MCF 10A (cell line): Measurements from ENCODE around the gene PTPN21. TPM values are rescaled to one million over a fixed set of nuclear protein-coding genes. Genes with fewer than 3 reads are reported as not detected.
A peak's percentile ranks its signal among the peaks of the same experiment; 100 is the strongest.

Experiments used
- BruUV-seq: library from RNA; stranded (reverse); fragments of 400-500 nt; replicated peaks from 2 replicates; lab custom pipeline; 2021; lab: Mats Ljungman, UMichigan
- CTCF ChIA-PET: fragments of 300-600 bp; sonication (Branson Sonifier 250); formaldehyde crosslinking; extraction: SDS; loops from one replicate; lab custom pipeline; 2021; ENCODE audit warnings: antibody characterized with exemption, inconsistent platforms; lab: Yijun Ruan, JAX
- POLR2A ChIA-PET: fragments of 300-600, 350-650 bp; sonication (Branson Sonifier 250); formaldehyde crosslinking; extraction: SDS; loops from one replicate; lab custom pipeline; 2020; ENCODE audit warnings: antibody characterized with exemption, inconsistent platforms; lab: Yijun Ruan, JAX
- DNase-seq: peaks from one replicate; pipeline ENCODE4 v3.0.0-alpha.2; 2018; ENCODE audit not compliant: unreplicated experiment
- H3K27ac Mint-ChIP-seq: one replicate; pipeline ENCODE4 v1.8.0; 2022; ENCODE audit warnings: mild to moderate bottlenecking, low read depth, mixed read lengths; ENCODE audit not compliant: unreplicated experiment
- H3K27me3 Mint-ChIP-seq: one replicate; pipeline ENCODE4 v1.8.0; 2022; ENCODE audit warnings: mixed read lengths; ENCODE audit not compliant: insufficient read depth, unreplicated experiment
- H3K36me3 Mint-ChIP-seq: one replicate; pipeline ENCODE4 v1.8.0; 2022; ENCODE audit warnings: mild to moderate bottlenecking, moderate library complexity, mixed read lengths; ENCODE audit not compliant: insufficient read depth, unreplicated experiment
- H3K4me1 Mint-ChIP-seq: one replicate; pipeline ENCODE4 v1.8.0; 2022; ENCODE audit warnings: mixed read lengths; ENCODE audit not compliant: insufficient read depth, unreplicated experiment
- H3K4me3 Mint-ChIP-seq: one replicate; pipeline ENCODE4 v1.8.0; 2022; ENCODE audit warnings: mild to moderate bottlenecking, moderate library complexity, mixed read lengths; ENCODE audit not compliant: unreplicated experiment
- H3K9me3 Mint-ChIP-seq: one replicate; pipeline ENCODE4 v1.8.0; 2022; ENCODE audit warnings: mixed read lengths; ENCODE audit not compliant: unreplicated experiment
- CTCF ChIP-seq: fragments of 200-600 bp; IDR thresholded peaks from one replicate; pipeline ENCODE4 v1.8.0; 2022; ENCODE audit warnings: antibody characterized with exemption, mild to moderate bottlenecking; ENCODE audit not compliant: unreplicated experiment
- intact Hi-C: fragments of 100-400 bp; cut with micrococcal nuclease; formaldehyde crosslinking; loops from 2 replicates; pipeline ENCODE4 v1.14.1; 2022
- total RNA-seq: library from RNA; stranded (reverse); gene quantifications from 2 replicates; pipeline ENCODE4 v1.2.3, GENCODE V29; 2022

The PTPN21 gene
- total RNA-seq, 1 experiment from 2014 or later: 18.1 TPM

- no peak overlapping the region for H3K4me3 Mint-ChIP-seq
- TF ChIP-seq CTCF: no peak
- peaks cover 6% of the 10 kb centered on the region for H3K4me1 Mint-ChIP-seq
- no peaks in the 10 kb centered on the region for H3K27me3 Mint-ChIP-seq
- ChIA-PET POLR2A (no interaction called here), CTCF (no interaction called here)
- H3K9me3 Mint-ChIP-seq: no peaks in the 10 kb centered on the region
- intact Hi-C loops: no loop called here
- no TSS peak for BruUV-seq
- H3K36me3 Mint-ChIP-seq: peaks cover 84% of the 10 kb centered on the region
- no peak for DNase-seq
- H3K27ac Mint-ChIP-seq: no peak overlapping the region
These were observed 44.5 kb upstream of the PTPN21 start for GRCh38 chr14:88599326-88599725.

- no peaks in the 10 kb centered on the region for H3K9me3 Mint-ChIP-seq
- ChIA-PET CTCF (interaction anchor here (0.8 to 1.7 kb wide), 2 partner anchors 11 to 13 kb away, joined by 4 read pairs; no protein-coding TSS in a partner anchor), POLR2A (no interaction called here)
- H3K4me3 Mint-ChIP-seq: no peak overlapping the region
- DNase-seq: no peak
- H3K36me3 Mint-ChIP-seq: peaks cover 83% of the 10 kb centered on the region
- TF ChIP-seq CTCF: no peak
- BruUV-seq: no TSS peak
- H3K4me1 Mint-ChIP-seq: peaks cover 6% of the 10 kb centered on the region
- H3K27ac Mint-ChIP-seq: no peak overlapping the region
- intact Hi-C loops: no loop called here
- no peaks in the 10 kb centered on the region for H3K27me3 Mint-ChIP-seq
These were observed 43.4 kb upstream of the PTPN21 start for GRCh38 chr14:88598097-88598675.

- peaks cover 84% of the 10 kb centered on the region for H3K36me3 Mint-ChIP-seq
- no peak for TF ChIP-seq CTCF
- no peaks in the 10 kb centered on the region for H3K9me3 Mint-ChIP-seq
- peak overlapping the region; percentile 66 for H3K27ac Mint-ChIP-seq
- H3K4me1 Mint-ChIP-seq: peaks cover 6% of the 10 kb centered on the region
- no TSS peak for BruUV-seq
- intact Hi-C loops: no loop called here
- no peak for DNase-seq
- ChIA-PET CTCF (interaction anchor here (0.8 to 1.7 kb wide), 2 partner anchors 11 to 13 kb away, joined by 4 read pairs; no protein-coding TSS in a partner anchor), POLR2A (no interaction called here)
- no peak overlapping the region for H3K4me3 Mint-ChIP-seq
- no peaks in the 10 kb centered on the region for H3K27me3 Mint-ChIP-seq
These were observed 42.8 kb upstream of the PTPN21 start for GRCh38 chr14:88597601-88598000.

GRCh38 chr14:88597038-88597437 is 42.2 kb upstream of the PTPN21 start:
- DNase-seq: no peak
- Mint-ChIP-seq H3K36me3 (peaks cover 84% of the 10 kb centered on the region), H3K9me3 (no peaks in the 10 kb centered on the region), H3K27ac (peak overlapping the region; percentile 66), H3K4me3 (no peak overlapping the region), H3K4me1 (peaks cover 6% of the 10 kb centered on the region), H3K27me3 (no peaks in the 10 kb centered on the region)
- ChIA-PET CTCF (interaction anchor here (0.7 to 1.7 kb wide), 3 partner anchors 10 to 44 kb away, joined by 3 to 4 read pairs (median 4); no protein-coding TSS in a partner anchor), POLR2A (no interaction called here)
- BruUV-seq: no TSS peak
- intact Hi-C loops: no loop called here
- TF ChIP-seq CTCF: no peak
